ENCODE results near the gene C10orf143.

- TF ChIP-seq, protein P1, sequence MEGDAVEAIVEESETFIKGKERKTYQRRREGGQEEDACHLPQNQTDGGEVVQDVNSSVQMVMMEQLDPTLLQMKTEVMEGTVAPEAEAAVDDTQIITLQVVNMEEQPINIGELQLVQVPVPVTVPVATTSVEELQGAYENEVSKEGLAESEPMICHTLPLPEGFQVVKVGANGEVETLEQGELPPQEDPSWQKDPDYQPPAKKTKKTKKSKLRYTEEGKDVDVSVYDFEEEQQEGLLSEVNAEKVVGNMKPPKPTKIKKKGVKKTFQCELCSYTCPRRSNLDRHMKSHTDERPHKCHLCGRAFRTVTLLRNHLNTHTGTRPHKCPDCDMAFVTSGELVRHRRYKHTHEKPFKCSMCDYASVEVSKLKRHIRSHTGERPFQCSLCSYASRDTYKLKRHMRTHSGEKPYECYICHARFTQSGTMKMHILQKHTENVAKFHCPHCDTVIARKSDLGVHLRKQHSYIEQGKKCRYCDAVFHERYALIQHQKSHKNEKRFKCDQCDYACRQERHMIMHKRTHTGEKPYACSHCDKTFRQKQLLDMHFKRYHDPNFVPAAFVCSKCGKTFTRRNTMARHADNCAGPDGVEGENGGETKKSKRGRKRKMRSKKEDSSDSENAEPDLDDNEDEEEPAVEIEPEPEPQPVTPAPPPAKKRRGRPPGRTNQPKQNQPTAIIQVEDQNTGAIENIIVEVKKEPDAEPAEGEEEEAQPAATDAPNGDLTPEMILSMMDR (conservative IDR thresholded peaks at IDR 0.05; ENCODE audit: low read depth, low read length), result no peak
- TF ChIP-seq POLR2A (IDR thresholded peaks at IDR 0.05; ENCODE audit: low read depth, low read length), result no peak
- no peak for TF ChIP-seq MXI1 (IDR thresholded peaks at IDR 0.05; ENCODE audit: borderline replicate concordance, low read depth, low read length)
- TF ChIP-seq BHLHE40 (IDR thresholded peaks at IDR 0.05; ENCODE audit: low read depth, low read length), result no peak
- no peak for TF ChIP-seq RFX5 (IDR thresholded peaks at IDR 0.05; ENCODE audit: low read depth, low read length)
- no peak for TF ChIP-seq RAD21 (IDR thresholded peaks at IDR 0.05; ENCODE audit: low read length)
- no peak for TF ChIP-seq USF2 (IDR thresholded peaks at IDR 0.05; ENCODE audit: low read depth, low read length)
- TF ChIP-seq CHD1 (IDR thresholded peaks at IDR 0.05; ENCODE audit: low read depth, low read length), result no peak
- TF ChIP-seq, protein P2, sequence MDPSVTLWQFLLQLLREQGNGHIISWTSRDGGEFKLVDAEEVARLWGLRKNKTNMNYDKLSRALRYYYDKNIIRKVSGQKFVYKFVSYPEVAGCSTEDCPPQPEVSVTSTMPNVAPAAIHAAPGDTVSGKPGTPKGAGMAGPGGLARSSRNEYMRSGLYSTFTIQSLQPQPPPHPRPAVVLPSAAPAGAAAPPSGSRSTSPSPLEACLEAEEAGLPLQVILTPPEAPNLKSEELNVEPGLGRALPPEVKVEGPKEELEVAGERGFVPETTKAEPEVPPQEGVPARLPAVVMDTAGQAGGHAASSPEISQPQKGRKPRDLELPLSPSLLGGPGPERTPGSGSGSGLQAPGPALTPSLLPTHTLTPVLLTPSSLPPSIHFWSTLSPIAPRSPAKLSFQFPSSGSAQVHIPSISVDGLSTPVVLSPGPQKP (IDR thresholded peaks at IDR 0.05; ENCODE audit: borderline replicate concordance, low read depth, low read length), result no peak
- TF ChIP-seq SMC3 (IDR thresholded peaks at IDR 0.05; ENCODE audit: low read depth, low read length), result no peak
- no peak for TF ChIP-seq MAZ (IDR thresholded peaks at IDR 0.05; ENCODE audit: borderline replicate concordance, low read depth, low read length)
- TF ChIP-seq CEBPB (IDR thresholded peaks at IDR 0.05; ENCODE audit: low read depth, low read length), result no peak
- no peak for TF ChIP-seq NFE2L2 (IDR thresholded peaks at IDR 0.05; ENCODE audit: low read depth, low read length)
- TF ChIP-seq MAFK (IDR thresholded peaks at IDR 0.05; ENCODE audit: low read depth, low read length), result no peak
Measured at GRCh38 chr10:130049987-130050386, 60.6 kb downstream of the C10orf143 start.
